Ovary (tissue), 3 donors: ENCODE measurements around the gene GRID2.

Experiments
- POLR2A ChIP-seq: fragments of 450-650 bp; IDR thresholded peaks from one replicate; pipeline ENCODE4 v1.6.1; 2017; ENCODE audit warnings: antibody characterized with exemption, mild to moderate bottlenecking, moderate library complexity
- TF ChIP-seq, protein P1 (sequence below), 3 donors: fragments of 450-650 bp in 2 of 3; fragments of 200-600 bp in 1 of 3; IDR thresholded peaks; one replicate each; pipeline versions ENCODE4 v1.5.1 to v1.8.0; 2016 to 2022; ENCODE audit warnings: antibody characterized with exemption in 3 of 3, mild to moderate bottlenecking in 1 of 3
- donor health status: DM: no; HTN: no; CAD: no.

DNA sequence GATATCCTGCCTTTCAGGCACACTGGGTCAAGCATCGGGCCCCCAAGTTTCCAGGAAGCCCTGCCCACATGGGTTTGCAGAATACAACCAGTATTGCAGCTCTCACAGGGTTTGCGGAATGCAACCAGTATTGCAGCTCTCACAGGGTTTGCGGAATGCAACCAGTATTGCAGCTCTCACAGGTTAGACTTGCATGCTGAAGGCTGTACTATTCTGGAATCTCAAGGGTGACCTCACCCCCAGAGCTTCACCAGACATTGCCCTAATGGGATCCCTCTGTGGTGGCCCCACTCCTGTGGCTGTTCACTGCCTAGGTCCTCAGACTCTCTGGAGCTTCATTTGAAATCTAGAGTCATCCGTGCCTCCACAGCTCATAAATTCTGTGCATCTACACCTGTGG is 884.1 kb downstream of the GRID2 start:
- TF ChIP-seq, protein P1, sequence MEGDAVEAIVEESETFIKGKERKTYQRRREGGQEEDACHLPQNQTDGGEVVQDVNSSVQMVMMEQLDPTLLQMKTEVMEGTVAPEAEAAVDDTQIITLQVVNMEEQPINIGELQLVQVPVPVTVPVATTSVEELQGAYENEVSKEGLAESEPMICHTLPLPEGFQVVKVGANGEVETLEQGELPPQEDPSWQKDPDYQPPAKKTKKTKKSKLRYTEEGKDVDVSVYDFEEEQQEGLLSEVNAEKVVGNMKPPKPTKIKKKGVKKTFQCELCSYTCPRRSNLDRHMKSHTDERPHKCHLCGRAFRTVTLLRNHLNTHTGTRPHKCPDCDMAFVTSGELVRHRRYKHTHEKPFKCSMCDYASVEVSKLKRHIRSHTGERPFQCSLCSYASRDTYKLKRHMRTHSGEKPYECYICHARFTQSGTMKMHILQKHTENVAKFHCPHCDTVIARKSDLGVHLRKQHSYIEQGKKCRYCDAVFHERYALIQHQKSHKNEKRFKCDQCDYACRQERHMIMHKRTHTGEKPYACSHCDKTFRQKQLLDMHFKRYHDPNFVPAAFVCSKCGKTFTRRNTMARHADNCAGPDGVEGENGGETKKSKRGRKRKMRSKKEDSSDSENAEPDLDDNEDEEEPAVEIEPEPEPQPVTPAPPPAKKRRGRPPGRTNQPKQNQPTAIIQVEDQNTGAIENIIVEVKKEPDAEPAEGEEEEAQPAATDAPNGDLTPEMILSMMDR (IDR thresholded peaks at IDR 0.05) = no peak
- no peak for TF ChIP-seq POLR2A
